Panc1 (cell line): ENCODE measurements around the gene HK1. TPM values are rescaled to one million over a fixed set of nuclear protein-coding genes. Genes with fewer than 3 reads are reported as not detected.

Experiments used
- ATAC-seq: fragments of 200-7000 bp; cut with Tn5 transposase; 2 replicates; pipeline ENCODE4 v1.9.1; 2020; ENCODE audit warnings: mild to moderate bottlenecking, moderate library complexity
- BruUV-seq: library from RNA; stranded (reverse); fragments of 400-500 nt; replicated peaks from 2 replicates; lab custom pipeline; 2021; lab: Mats Ljungman, UMichigan
- CTCF ChIA-PET: fragments of 300-600 bp; sonication (Branson Sonifier 250); formaldehyde crosslinking; loops from one replicate; lab custom pipeline; 2022; ENCODE audit warnings: antibody characterized with exemption; lab: Charles Lee
- POLR2A ChIA-PET: fragments of 300-600 bp; sonication (Branson Sonifier 250); formaldehyde crosslinking; loops from one replicate; lab custom pipeline; 2022; ENCODE audit warnings: antibody characterized with exemption; lab: Charles Lee
- DNase-seq: peaks from one replicate; pipeline ENCODE4 v3.0.0-alpha.2; 2010; ENCODE audit warnings: low read depth, low spot score
- H3K27ac ChIP-seq: 2 replicates; pipeline ENCODE4 v1.5.1; 2011; ENCODE audit warnings: mild to moderate bottlenecking, low read length, inconsistent platforms
- H3K27me3 ChIP-seq: fragments of 200-500 bp; sonication (Bioruptor generic); 2 replicates; pipeline ENCODE4 v1.6.0; 2014; ENCODE audit warnings: low read length, inconsistent platforms; ENCODE audit not compliant: control insufficient read depth, insufficient read depth
- H3K36me3 ChIP-seq: fragments of 200-500 bp; sonication (Bioruptor generic); 2 replicates; pipeline ENCODE4 v1.5.1; 2014; ENCODE audit warnings: inconsistent platforms, mild to moderate bottlenecking, low read length, moderate library complexity; ENCODE audit not compliant: control insufficient read depth, insufficient read depth
- H3K4me1 ChIP-seq: 2 replicates; pipeline ENCODE4 v1.5.1; 2011; ENCODE audit warnings: inconsistent platforms, mild to moderate bottlenecking, low read length, moderate library complexity; ENCODE audit not compliant: control insufficient read depth, insufficient read depth
- H3K4me3 ChIP-seq, 2 experiments: 2 replicates each; pipeline ENCODE4 v1.5.1; 2011 to 2012; ENCODE audit warnings: low read depth in 2 of 2, low read length in 2 of 2, mild to moderate bottlenecking in 2 of 2, inconsistent platforms in 1 of 2, moderate library complexity in 1 of 2
- H3K9me3 ChIP-seq: fragments of 200-500 bp; sonication (Bioruptor generic); 2 replicates; pipeline ENCODE4 v1.5.1; 2014; ENCODE audit warnings: low read depth, mild to moderate bottlenecking, inconsistent platforms, low read length, moderate library complexity; ENCODE audit not compliant: control insufficient read depth, insufficient read depth
- CTCF ChIP-seq: fragments of 450-650 bp; IDR thresholded peaks from 2 replicates; pipeline ENCODE4 v1.5.1; 2017; ENCODE audit warnings: mild to moderate bottlenecking
- POLR2AphosphoS5 ChIP-seq: IDR thresholded peaks from 2 replicates; pipeline ENCODE4 v1.6.1; 2012; ENCODE audit warnings: mild to moderate bottlenecking, low read depth, low read length, moderate library complexity
- REST ChIP-seq, 2 experiments: IDR thresholded peaks; 2 replicates each; pipeline ENCODE4 v1.6.1; 2011 to 2012; ENCODE audit warnings: low read depth in 2 of 2, control low read depth in 1 of 2, low read length in 1 of 2, mild to moderate bottlenecking in 1 of 2, moderate library complexity in 1 of 2; ENCODE audit not compliant: insufficient read depth in 1 of 2
- SIN3A ChIP-seq: IDR thresholded peaks from 2 replicates; pipeline ENCODE4 v1.6.1; 2012; ENCODE audit warnings: low read depth, mild to moderate bottlenecking, low read length, moderate library complexity, borderline replicate concordance; ENCODE audit not compliant: insufficient read depth
- TCF7L2 ChIP-seq: IDR thresholded peaks from 2 replicates; pipeline ENCODE4 v1.6.1; 2011; ENCODE audit warnings: mild to moderate bottlenecking, low read depth, low read length, inconsistent platforms
- in situ Hi-C: cut with HindIII; loops from 2 replicates; pipeline ENCODE4 v1.10.0; 2016; ENCODE audit warnings: low sequenced_read_pairs, low pct_unique_long_range_greater_than_20kb
- intact Hi-C: fragments of 100-400 bp; cut with micrococcal nuclease; formaldehyde crosslinking; loops from one replicate; pipeline ENCODE4 v1.10.0; 2022; ENCODE audit not compliant: unreplicated experiment
- total RNA-seq: library from RNA; stranded (reverse); gene quantifications from one replicate; pipeline ENCODE4 v1.2.1, GENCODE V29; 2021; ENCODE audit not compliant: unreplicated experiment

HK1 gene
- total RNA-seq, 1 experiment from 2014 or later, result 74.4 TPM

- TF ChIP-seq POLR2AphosphoS5 (no peak), REST (IDR thresholded peaks at IDR 0.05; ENCODE audit: insufficient read depth in 1 of 2, low read depth in 2 of 2, low read length in 1 of 2) (no peak), CTCF (no peak), TCF7L2 (no peak), SIN3A (no peak)
- CTCF ChIA-PET, result no interaction called here
- Histone ChIP-seq H3K9me3 (no peaks in the 10 kb centered on the region), H3K4me3 (no peak overlapping the region), H3K27me3 (no peaks in the 10 kb centered on the region), H3K36me3 (no peaks in the 10 kb centered on the region), H3K4me1 (peaks cover 13% of the 10 kb centered on the region), H3K27ac (no peak overlapping the region)
- intact Hi-C loops, result no loop called here
- BruUV-seq, result no TSS peak
- in situ Hi-C loops, result no loop called here
- POLR2A ChIA-PET, result interaction anchor here (0.7 kb wide), 1 partner anchor 418 kb away, joined by 8 read pairs; no protein-coding TSS in a partner anchor
- ATAC-seq (no peak), DNase-seq (no peak)
Measured at GRCh38 chr10:69359148-69359547, 80.9 kb downstream of the HK1 start.

- Histone ChIP-seq H3K4me3 (no peak overlapping the region), H3K36me3 (no peaks in the 10 kb centered on the region), H3K4me1 (peaks cover 13% of the 10 kb centered on the region), H3K9me3 (no peaks in the 10 kb centered on the region), H3K27me3 (no peaks in the 10 kb centered on the region), H3K27ac (no peak overlapping the region)
- in situ Hi-C loops (no loop called here), intact Hi-C loops (no loop called here)
- TF ChIP-seq CTCF (no peak), POLR2AphosphoS5 (no peak), SIN3A (no peak), REST (IDR thresholded peaks at IDR 0.05; ENCODE audit: insufficient read depth in 1 of 2, low read depth in 2 of 2, low read length in 1 of 2) (no peak), TCF7L2 (no peak)
- POLR2A ChIA-PET, result no interaction called here
- DNase-seq (no peak), ATAC-seq (no peak)
- CTCF ChIA-PET, result no interaction called here
- no TSS peak for BruUV-seq
Measured at GRCh38 chr10:69359594-69359993, 81.3 kb downstream of the HK1 start.
